Femur (tissue), 1 donor: Measurements from ENCODE around the gene ACSL3.

Experiments
- DNase-seq: peaks from one replicate; pipeline ENCODE4 v3.0.0-alpha.2; 2017

ACSL3 gene

DNA sequence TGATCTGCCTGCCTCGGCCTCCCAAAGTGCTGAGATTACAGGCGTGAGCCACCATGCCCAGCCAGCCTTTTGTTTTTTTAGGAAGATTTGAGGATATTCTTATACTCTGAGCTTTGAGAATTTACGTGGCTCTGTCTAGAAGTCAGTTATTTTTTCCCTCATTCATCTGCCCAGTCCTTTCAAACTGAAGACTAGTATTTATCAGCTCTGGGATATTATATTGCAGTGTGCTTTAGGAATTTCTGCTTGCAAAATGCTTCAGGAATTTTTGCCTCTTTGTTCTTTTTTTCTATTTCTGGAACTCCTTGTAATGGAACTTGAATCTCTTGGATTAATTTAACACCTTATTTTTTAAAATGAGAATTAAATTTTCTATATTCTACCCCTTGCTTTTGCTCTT is 22.6 kb downstream of the ACSL3 start:
- no peak for DNase-seq

DNA sequence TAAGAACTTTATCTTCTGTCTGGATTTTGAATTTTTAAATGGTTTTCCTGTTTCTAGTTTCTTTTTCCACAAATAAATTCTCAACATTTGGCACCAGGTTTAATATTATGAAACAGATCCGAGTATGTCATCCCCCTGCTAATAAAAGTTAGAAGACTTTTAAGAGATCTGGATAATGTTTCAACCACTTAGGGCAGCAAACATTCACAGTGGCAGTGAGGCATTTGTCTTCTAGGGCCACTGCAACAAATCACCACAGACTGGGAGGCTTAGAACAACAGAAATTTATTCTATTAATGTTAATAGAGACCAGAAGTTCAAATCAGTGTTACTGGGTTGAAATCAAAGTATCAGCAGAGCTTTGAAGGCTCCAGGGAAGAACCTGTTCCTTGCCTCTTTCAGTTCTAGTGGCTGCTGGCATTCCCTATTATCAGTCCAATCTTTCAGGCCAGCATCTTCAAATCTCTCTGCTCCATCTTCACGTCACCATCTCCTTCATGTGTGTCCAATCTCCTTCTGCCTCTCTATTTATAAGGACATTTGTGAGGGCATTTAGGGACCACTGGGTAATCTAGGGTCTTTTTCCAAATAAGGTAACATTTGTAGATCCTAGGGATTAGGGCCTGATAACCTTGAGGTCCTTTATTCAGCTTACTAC is 23.4 kb downstream of the ACSL3 start:
- no peak for DNase-seq

DNA sequence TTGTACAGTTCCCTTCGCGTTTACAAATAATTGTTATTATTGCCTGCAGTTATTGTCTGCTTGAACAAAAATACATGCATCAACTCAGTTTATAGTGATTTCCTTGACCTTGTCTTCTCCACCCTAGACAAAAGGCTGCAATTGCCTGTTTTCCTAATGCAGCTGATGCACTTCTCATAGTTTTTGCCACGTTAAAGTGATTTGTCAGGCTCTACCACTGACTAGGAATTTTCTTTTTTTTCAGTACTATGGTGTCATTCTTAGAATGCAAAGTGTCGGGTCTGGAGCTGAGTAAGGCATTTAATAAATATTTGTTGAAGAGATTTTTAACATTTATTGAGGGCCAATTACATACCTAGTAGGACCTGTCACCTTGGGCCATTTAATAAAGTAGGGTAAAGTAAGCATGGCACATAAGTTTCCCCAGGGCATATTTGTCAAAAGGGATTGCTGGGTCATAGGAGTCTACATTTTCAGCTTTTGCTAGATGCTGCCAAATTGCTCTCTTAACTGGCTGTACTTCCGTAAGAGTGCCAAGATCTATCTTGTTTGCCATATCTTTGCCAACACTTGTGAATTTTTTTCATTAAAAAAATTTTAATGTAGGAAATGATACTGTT is 24.1 kb downstream of the ACSL3 start:
- no peak for DNase-seq

GRCh38 chr2:222887124-222887523 is 26.3 kb downstream of the ACSL3 start:
- no peak for DNase-seq

GRCh38 chr2:222888716-222889115 is 27.9 kb downstream of the ACSL3 start:
- DNase-seq: no peak

- no peak for DNase-seq
Observed at GRCh38 chr2:222891890-222892289, 31.1 kb downstream of the ACSL3 start.

- DNase-seq: no peak
Observed at GRCh38 chr2:222892321-222892720, 31.5 kb downstream of the ACSL3 start.

GRCh38 chr2:222892761-222893160 is 31.9 kb downstream of the ACSL3 start:
- DNase-seq: no peak

DNA sequence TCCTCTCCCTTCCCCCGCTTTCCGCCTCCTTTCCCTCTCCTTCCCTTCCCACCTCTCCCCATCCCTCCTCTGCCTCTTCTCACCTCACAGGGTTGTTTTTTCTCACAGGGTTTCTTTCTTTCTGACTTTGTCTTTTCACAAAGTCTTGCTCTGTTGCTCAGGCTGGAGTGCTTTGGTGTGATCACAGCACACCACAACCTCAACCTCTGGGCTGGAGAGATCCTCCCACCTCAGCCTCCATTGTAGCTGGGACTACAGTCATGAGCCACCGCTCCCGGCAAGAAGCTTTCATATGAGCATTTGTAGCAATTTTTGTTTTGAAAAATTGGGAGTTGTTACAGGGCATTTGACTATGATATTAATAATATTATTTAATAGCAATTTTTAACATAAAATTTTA is 32.9 kb downstream of the ACSL3 start:
- DNase-seq: no peak

DNA sequence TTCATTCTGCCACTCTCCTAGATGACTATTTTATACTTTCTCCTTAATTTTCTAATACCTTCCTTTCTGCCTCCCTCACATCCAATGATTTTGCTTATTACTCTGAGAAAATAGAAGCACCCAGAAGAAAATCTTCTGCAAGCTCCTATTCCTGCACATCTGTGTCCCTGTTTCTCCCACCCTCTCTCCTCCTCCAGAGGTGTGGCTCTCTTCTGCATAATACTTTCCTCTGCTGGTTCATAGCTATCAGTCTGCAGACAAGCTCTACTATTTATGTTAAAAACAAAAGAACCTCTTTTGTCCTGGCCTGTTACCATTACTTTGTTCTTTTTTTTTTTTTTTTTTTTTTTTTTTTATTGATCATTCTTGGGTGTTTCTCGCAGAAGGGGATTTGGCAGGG is 34.3 kb downstream of the ACSL3 start:
- no peak for DNase-seq

DNA sequence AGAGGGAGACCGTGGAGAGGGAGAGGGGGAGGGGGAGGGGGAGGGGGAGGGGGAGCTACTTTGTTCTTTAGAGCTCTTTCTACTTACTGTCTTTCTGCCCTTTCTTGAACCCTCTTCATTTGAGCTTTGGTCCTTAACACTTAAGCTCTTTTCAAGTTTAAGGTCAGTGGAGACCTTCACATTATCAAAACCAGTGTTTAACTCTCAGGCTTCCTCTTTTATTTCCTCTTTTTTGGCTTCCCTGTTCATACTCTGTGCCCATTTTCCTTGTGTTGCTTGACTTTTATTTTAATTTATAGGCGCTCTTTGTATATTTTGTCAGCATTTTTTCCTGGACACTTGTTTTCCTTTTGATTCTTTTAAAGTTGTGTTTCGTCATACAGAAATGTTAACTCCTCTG is 37.1 kb downstream of the ACSL3 start:
- no peak for DNase-seq

GRCh38 chr2:222899413-222900181 is 38.8 kb downstream of the ACSL3 start:
- DNase-seq: no peak

- DNase-seq: no peak
Observed at GRCh38 chr2:222900354-222900753, 39.5 kb downstream of the ACSL3 start.

DNA sequence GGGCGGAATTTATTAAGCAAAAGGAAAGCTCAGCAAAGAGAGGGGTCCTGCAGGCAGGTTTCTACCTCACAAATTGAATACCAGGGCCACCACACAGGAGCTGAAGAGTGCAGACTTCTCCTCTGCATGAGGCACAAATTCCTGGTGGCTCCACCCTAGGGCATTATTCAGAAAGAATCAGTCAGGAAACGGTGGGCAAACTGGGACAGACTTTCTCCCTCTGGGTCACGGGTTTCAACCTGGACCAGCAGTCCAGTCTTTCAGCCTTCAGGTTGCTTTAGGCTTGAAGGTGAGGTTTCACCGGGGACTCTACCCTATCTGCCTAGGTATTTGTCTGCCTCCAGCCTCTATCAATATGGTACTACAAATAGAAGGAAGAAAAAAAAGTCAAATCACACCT is 41.8 kb downstream of the ACSL3 start:
- DNase-seq: no peak

DNA sequence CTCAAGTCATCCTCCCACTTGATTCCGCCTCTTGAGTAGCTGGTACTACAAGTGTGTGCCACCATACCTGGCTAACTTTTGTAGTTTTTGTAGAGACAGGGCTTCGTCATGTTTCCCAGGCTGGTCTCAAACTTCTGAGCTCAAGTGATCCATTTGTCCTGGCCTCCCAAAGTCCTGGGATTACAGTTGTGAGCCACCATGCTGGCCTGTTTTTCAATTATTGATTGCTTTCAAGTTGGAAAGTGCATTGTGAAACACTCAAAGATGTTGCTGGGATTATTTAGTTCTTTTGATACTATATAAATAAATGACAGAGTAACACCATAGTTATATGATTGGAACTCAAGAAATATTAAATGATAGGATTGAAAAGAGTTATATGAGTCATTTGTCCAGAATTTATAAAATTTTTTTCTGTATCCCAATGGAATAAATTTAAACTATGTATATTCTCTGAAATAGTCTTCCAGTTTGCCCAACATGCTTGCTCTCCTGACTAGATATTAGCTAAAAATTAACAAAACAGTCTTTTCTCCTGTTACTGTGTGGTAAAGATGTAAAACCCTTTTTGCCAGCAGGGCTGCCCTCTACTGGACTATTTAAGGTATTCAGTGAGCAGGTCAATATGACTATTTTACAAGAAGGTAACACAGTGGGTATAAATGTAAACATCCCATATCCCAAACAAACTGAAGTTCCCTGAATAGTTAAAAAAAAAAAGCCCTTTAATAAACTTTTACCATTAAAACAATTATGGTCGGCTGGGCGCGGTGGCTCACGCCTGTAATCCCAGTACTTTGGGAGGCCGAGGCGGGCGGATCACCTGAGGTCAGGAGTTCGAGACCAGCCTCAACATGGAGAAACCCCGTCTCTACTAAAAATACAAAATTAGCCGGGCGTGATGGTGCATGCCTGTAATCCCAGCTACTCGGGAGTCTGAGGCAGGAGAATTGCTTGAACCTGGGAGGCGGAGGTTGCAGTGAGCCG is 42.7 kb downstream of the ACSL3 start:
- DNase-seq: peak; percentile 32

- DNase-seq: no peak
Observed at GRCh38 chr2:222904557-222905258, 43.9 kb downstream of the ACSL3 start.

- DNase-seq: no peak
Observed at GRCh38 chr2:222907048-222907447, 46.2 kb downstream of the ACSL3 start.

GRCh38 chr2:222907790-222908441 is 47.1 kb downstream of the ACSL3 start:
- no peak for DNase-seq

GRCh38 chr2:222909286-222909685 is 48.5 kb downstream of the ACSL3 start:
- no peak for DNase-seq

GRCh38 chr2:222912117-222912516 is 51.3 kb downstream of the ACSL3 start:
- DNase-seq: peak; percentile 40

GRCh38 chr2:222912776-222913175 is 51.9 kb downstream of the ACSL3 start:
- no peak for DNase-seq
